Measurements from ENCODE around the gene KLHDC8A. TPM values are rescaled to one million over a fixed set of nuclear protein-coding genes. Genes with fewer than 3 reads are reported as not detected.

KLHDC8A gene
- total RNA-seq, 6 experiments from 2014 or later: 0.22 to 0.44 TPM; not detected in 4

GRCh38 chr1:205321162-205321958 is 35.4 kb downstream of the KLHDC8A start, which contains the start of gene NUAK2:
TSS of gene NUAK2 (minus strand) at chr1:205321745. CDS start at chr1:205321628, 117 bp downstream.
- peak in 3 of 4 donors; percentile 22 to 32 (median 27) for TF ChIP-seq CTCF (IDR thresholded peaks at IDR 0.05)
- TF ChIP-seq POLR2A (IDR thresholded peaks at IDR 0.05): peak; percentile 92
- ATAC-seq (peak; percentile 78 to 94 (median 81)), DNase-seq (peak; percentile 97)
- Histone ChIP-seq H3K27me3 (no peaks in the 10 kb centered on the region), H3K36me3 (no peaks in the 10 kb centered on the region), H3K9me3 (no peaks in the 10 kb centered on the region), H3K4me1 (peaks cover 0 to 45% (median 15%) of the 10 kb centered on the region in 4 donors), H3K27ac (peak within 1 kb of the TSS; percentile 64 to 85 (median 81)), H3K4me3 (peak within 1 kb of the TSS; percentile 57 to 91 (median 72))
- intact Hi-C loops (cut with DNase I): no loop called here
- WGBS (ENCODE audit: insufficient coverage, low coverage, low lambda C conversion rate, missing lambda C conversion rate): under 1% methylated on average over 43 of the region's 75 CpGs

- DNase-seq (peak; percentile 77 to 87 (median 83)), ATAC-seq (peak; percentile 29 to 66 (median 43))
- TF ChIP-seq POLR2A (IDR thresholded peaks at IDR 0.05) (no peak), CTCF (IDR thresholded peaks at IDR 0.05) (no peak)
- Histone ChIP-seq H3K27ac (peak overlapping the region; percentile 47 to 81 (median 61)), H3K36me3 (no peaks in the 10 kb centered on the region), H3K4me3 (peak overlapping the region; percentile 57 to 91 (median 72)), H3K9me3 (no peaks in the 10 kb centered on the region), H3K27me3 (no peaks in the 10 kb centered on the region), H3K4me1 (peaks cover 0 to 60% (median 22%) of the 10 kb centered on the region in 4 donors)
- 2% methylated on average over 5 of the region's 6 CpGs for WGBS (ENCODE audit: insufficient coverage, low coverage, low lambda C conversion rate, missing lambda C conversion rate)
- intact Hi-C loops (cut with DNase I): no loop called here
These were observed 37.4 kb downstream of the KLHDC8A start for GRCh38 chr1:205319081-205320018.

GRCh38 chr1:205318231-205318991 is 38.3 kb downstream of the KLHDC8A start:
- no peak for TF ChIP-seq POLR2A (IDR thresholded peaks at IDR 0.05)
- TF ChIP-seq CTCF (IDR thresholded peaks at IDR 0.05): no peak
- Histone ChIP-seq H3K4me3 (peak overlapping the region in 2 of 3 donors; percentile 47 to 91), H3K4me1 (peaks cover 0 to 65% (median 22%) of the 10 kb centered on the region in 4 donors), H3K36me3 (no peaks in the 10 kb centered on the region), H3K9me3 (no peaks in the 10 kb centered on the region), H3K27ac (peak overlapping the region; percentile 47 to 81 (median 61)), H3K27me3 (no peaks in the 10 kb centered on the region)
- WGBS (ENCODE audit: insufficient coverage, low coverage, low lambda C conversion rate, missing lambda C conversion rate): 23% methylated on average over 5 of the region's 6 CpGs
- DNase-seq: peak; percentile 60 to 82 (median 76)
- ATAC-seq: peak; percentile 40 to 55 (median 50)
- intact Hi-C loops (cut with DNase I): no loop called here
